Neuron (in vitro differentiated cells): ENCODE data around the gene RPL23.

Experiments
- H2AFZ ChIP-seq: one replicate; pipeline ENCODE4 v1.6.1; 2013; ENCODE audit warnings: low read depth, mild to moderate bottlenecking, inconsistent platforms, low read length, moderate library complexity
- H3K27me3 ChIP-seq: one replicate; pipeline ENCODE4 v1.6.1; 2013; ENCODE audit warnings: low read length; ENCODE audit not compliant: insufficient read depth
- H3K36me3 ChIP-seq: one replicate; pipeline ENCODE4 v1.6.1; 2013; ENCODE audit warnings: low read length; ENCODE audit not compliant: insufficient read depth
- H3K4me1 ChIP-seq: one replicate; pipeline ENCODE4 v1.6.1; 2013; ENCODE audit warnings: low read length; ENCODE audit not compliant: insufficient read depth
- H3K4me3 ChIP-seq: 2 replicates; pipeline ENCODE4 v1.5.1; 2013; ENCODE audit warnings: mild to moderate bottlenecking, low read length, moderate library complexity
- H3K9me3 ChIP-seq: one replicate; pipeline ENCODE4 v1.6.1; 2013; ENCODE audit warnings: low read length

The RPL23 gene

GRCh38 chr17:38877130-38877851, 23.8 kb upstream of the RPL23 start:
- Histone ChIP-seq H3K27me3 (no peaks in the 10 kb centered on the region), H3K36me3 (peaks cover 20% of the 10 kb centered on the region), H3K4me3 (no peak overlapping the region), H2AFZ (no peak overlapping the region), H3K4me1 (peaks cover 43% of the 10 kb centered on the region), H3K9me3 (no peaks in the 10 kb centered on the region)

- Histone ChIP-seq H3K4me1 (peaks cover 45% of the 10 kb centered on the region), H3K4me3 (no peak overlapping the region), H2AFZ (no peak overlapping the region), H3K27me3 (no peaks in the 10 kb centered on the region), H3K36me3 (peaks cover 15% of the 10 kb centered on the region), H3K9me3 (no peaks in the 10 kb centered on the region)
Observed at GRCh38 chr17:38875477-38876075, 22.1 kb upstream of the RPL23 start.

GRCh38 chr17:38874505-38875400, 21.2 kb upstream of the RPL23 start:
- Histone ChIP-seq H3K4me1 (peaks cover 38% of the 10 kb centered on the region), H3K27me3 (no peaks in the 10 kb centered on the region), H3K9me3 (no peaks in the 10 kb centered on the region), H3K36me3 (peaks cover 9% of the 10 kb centered on the region), H3K4me3 (no peak overlapping the region), H2AFZ (no peak overlapping the region)

GRCh38 chr17:38873640-38874380, 20.3 kb upstream of the RPL23 start:
- Histone ChIP-seq H3K4me3 (no peak overlapping the region), H3K36me3 (peaks cover 8% of the 10 kb centered on the region), H2AFZ (no peak overlapping the region), H3K4me1 (peaks cover 34% of the 10 kb centered on the region), H3K9me3 (no peaks in the 10 kb centered on the region), H3K27me3 (no peaks in the 10 kb centered on the region)

GRCh38 chr17:38872671-38873385, 19.3 kb upstream of the RPL23 start:
- peaks cover 30% of the 10 kb centered on the region for H3K4me1 ChIP-seq
- no peaks in the 10 kb centered on the region for H3K9me3 ChIP-seq
- H3K27me3 ChIP-seq, result no peaks in the 10 kb centered on the region
- no peaks in the 10 kb centered on the region for H3K36me3 ChIP-seq
- H2AFZ ChIP-seq, result no peak overlapping the region
- no peak overlapping the region for H3K4me3 ChIP-seq

- Histone ChIP-seq H3K9me3 (no peaks in the 10 kb centered on the region), H3K4me3 (peak overlapping the region; percentile 66), H2AFZ (no peak overlapping the region), H3K36me3 (no peaks in the 10 kb centered on the region), H3K27me3 (no peaks in the 10 kb centered on the region), H3K4me1 (peaks cover 22% of the 10 kb centered on the region)
Observed at GRCh38 chr17:38872027-38872511, 18.5 kb upstream of the RPL23 start.

GRCh38 chr17:38871247-38872015, 17.9 kb upstream of the RPL23 start:
- no peaks in the 10 kb centered on the region for H3K27me3 ChIP-seq
- H3K4me3 ChIP-seq, result peak overlapping the region; percentile 66
- H2AFZ ChIP-seq, result peak overlapping the region; percentile 57
- H3K36me3 ChIP-seq, result no peaks in the 10 kb centered on the region
- no peaks in the 10 kb centered on the region for H3K9me3 ChIP-seq
- peaks cover 19% of the 10 kb centered on the region for H3K4me1 ChIP-seq

GRCh38 chr17:38870259-38871165, 17.0 kb upstream of the RPL23 start:
- Histone ChIP-seq H2AFZ (peak overlapping the region; percentile 94), H3K4me1 (peaks cover 19% of the 10 kb centered on the region), H3K4me3 (peak overlapping the region; percentile 66), H3K27me3 (no peaks in the 10 kb centered on the region), H3K9me3 (no peaks in the 10 kb centered on the region), H3K36me3 (no peaks in the 10 kb centered on the region)

- Histone ChIP-seq H3K9me3 (no peaks in the 10 kb centered on the region), H2AFZ (peak within 1 kb of the TSS; percentile 94), H3K4me3 (peak within 1 kb of the TSS; percentile 66)
Observed at GRCh38 chr17:38869526-38870258, 16.2 kb upstream of the RPL23 start, which contains the start of gene LASP1. LASP1 (plus strand) TSS chr17:38870058; CDS start chr17:38870190, 132 bp downstream.

GRCh38 chr17:38868817-38869525, 15.4 kb upstream of the RPL23 start:
- Histone ChIP-seq H3K27me3 (no peaks in the 10 kb centered on the region), H2AFZ (peak overlapping the region; percentile 94), H3K9me3 (no peaks in the 10 kb centered on the region), H3K4me3 (peak overlapping the region; percentile 66), H3K36me3 (no peaks in the 10 kb centered on the region), H3K4me1 (peaks cover 19% of the 10 kb centered on the region)

More at GRCh38 chr17:38869526-38870258, 16.2 kb upstream of the RPL23 start, which contains the start of gene LASP1:
- peaks cover 19% of the 10 kb centered on the region for H3K4me1 ChIP-seq
- H3K27me3 ChIP-seq, result no peaks in the 10 kb centered on the region
- no peaks in the 10 kb centered on the region for H3K36me3 ChIP-seq
